ENCODE results near the gene TMEM219. TPM values are rescaled to one million over a fixed set of nuclear protein-coding genes. Genes with fewer than 3 reads are reported as not detected.

The TMEM219 gene
- total RNA-seq, 1 experiment from 2014 or later, result 69.6 TPM

DNA sequence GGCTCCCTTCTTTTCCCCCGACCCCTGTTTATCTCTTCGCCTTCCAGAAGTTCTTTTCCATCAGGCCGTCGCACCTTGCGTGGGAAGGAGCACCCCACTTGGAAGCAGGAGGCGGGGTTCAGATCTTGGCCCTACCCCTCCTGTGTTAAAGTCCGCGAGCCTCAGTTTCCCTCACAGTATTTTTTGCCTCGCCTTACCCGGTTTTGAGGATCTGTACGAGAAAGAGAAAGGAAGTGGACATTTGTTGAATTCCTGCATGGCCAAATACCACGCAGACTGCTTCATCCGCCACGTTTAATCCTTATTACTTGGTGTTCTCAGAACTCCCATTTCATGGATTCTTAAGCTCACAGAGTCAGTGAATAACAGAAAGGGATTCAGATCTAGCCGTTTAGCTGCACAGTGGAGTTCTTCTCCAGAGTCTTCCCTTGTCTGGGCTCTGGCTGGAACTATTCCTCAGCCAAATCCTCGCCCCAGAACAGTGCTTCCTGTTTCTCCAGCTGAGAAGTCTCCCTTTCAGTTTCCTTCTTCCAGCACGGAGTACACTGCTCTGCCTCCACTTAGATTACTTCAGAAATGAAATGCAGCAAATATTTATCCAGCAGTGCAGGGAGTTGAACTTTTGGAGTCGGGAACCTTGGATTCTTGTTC lies 590 bp downstream of the TMEM219 start (continued):
- TF ChIP-seq ZNF396 (CRISPR knock-in tag; IDR thresholded peaks at IDR 0.05; ENCODE audit: borderline replicate concordance), result no peak
- no peak for TF ChIP-seq OVOL2 (CRISPR knock-in tag; IDR thresholded peaks at IDR 0.05; ENCODE audit: borderline replicate concordance)

DNA sequence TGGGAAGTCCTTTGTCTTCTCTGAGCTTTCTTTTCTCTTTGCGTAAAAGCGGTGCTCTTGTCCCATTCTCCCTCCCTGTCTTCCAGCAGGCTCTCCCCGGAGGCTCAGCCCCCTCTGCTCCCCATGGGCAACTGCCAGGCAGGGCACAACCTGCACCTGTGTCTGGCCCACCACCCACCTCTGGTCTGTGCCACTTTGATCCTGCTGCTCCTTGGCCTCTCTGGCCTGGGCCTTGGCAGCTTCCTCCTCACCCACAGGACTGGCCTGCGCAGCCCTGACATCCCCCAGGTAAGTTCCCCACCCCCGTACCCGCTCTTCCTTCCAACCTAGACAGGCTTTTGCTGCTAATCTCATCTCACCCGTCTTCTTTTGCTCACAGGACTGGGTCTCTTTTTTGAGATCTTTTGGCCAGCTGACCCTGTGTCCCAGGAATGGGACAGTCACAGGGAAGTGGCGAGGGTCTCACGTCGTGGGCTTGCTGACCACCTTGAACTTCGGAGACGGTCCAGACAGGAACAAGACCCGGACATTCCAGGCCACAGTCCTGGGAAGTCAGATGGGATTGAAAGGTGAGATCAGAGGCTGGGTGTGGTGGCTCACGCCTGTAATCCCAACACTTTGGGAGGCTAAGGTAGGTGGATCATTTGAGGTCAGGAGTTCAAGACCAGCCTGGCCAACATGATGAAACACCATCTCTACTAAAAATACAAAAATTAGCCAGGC lies 1.3 kb downstream of the TMEM219 start:
- Mint-ChIP-seq H3K9me3 (no peaks in the 10 kb centered on the region), H3K4me1 (peaks cover 13% of the 10 kb centered on the region), H3K27me3 (ENCODE audit: low read depth) (peaks cover 6% of the 10 kb centered on the region), H3K27ac (no peak overlapping the region; the same call in 1 of the 2 replicates), H3K4me3 (peak overlapping the region; percentile 86), H3K36me3 (peaks cover 6% of the 10 kb centered on the region)
- ATAC-seq (no peak), DNase-seq (ENCODE audit: low spot score) (no peak)
- TF ChIP-seq CREB1 (CRISPR knock-in tag; IDR thresholded peaks at IDR 0.05) (no peak), SP1 (CRISPR knock-in tag; conservative IDR thresholded peaks at IDR 0.05) (no peak), NR3C1 (CRISPR knock-in tag; conservative IDR thresholded peaks at IDR 0.05; ENCODE audit: low read depth) (no peak), NFYB (CRISPR knock-in tag; conservative IDR thresholded peaks at IDR 0.05; ENCODE audit: low read depth) (no peak), GTF2I (CRISPR knock-in tag; conservative IDR thresholded peaks at IDR 0.05) (no peak)
- TF ChIP-seq, protein P1, sequence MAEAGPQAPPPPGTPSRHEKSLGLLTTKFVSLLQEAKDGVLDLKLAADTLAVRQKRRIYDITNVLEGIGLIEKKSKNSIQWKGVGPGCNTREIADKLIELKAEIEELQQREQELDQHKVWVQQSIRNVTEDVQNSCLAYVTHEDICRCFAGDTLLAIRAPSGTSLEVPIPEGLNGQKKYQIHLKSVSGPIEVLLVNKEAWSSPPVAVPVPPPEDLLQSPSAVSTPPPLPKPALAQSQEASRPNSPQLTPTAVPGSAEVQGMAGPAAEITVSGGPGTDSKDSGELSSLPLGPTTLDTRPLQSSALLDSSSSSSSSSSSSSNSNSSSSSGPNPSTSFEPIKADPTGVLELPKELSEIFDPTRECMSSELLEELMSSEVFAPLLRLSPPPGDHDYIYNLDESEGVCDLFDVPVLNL (CRISPR knock-in tag; IDR thresholded peaks at IDR 0.05; ENCODE audit: borderline replicate concordance, low read depth), result no peak
- TF ChIP-seq, protein P2, sequence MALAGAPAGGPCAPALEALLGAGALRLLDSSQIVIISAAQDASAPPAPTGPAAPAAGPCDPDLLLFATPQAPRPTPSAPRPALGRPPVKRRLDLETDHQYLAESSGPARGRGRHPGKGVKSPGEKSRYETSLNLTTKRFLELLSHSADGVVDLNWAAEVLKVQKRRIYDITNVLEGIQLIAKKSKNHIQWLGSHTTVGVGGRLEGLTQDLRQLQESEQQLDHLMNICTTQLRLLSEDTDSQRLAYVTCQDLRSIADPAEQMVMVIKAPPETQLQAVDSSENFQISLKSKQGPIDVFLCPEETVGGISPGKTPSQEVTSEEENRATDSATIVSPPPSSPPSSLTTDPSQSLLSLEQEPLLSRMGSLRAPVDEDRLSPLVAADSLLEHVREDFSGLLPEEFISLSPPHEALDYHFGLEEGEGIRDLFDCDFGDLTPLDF (CRISPR knock-in tag; IDR thresholded peaks at IDR 0.05), result no peak
- TF ChIP-seq, protein P3, sequence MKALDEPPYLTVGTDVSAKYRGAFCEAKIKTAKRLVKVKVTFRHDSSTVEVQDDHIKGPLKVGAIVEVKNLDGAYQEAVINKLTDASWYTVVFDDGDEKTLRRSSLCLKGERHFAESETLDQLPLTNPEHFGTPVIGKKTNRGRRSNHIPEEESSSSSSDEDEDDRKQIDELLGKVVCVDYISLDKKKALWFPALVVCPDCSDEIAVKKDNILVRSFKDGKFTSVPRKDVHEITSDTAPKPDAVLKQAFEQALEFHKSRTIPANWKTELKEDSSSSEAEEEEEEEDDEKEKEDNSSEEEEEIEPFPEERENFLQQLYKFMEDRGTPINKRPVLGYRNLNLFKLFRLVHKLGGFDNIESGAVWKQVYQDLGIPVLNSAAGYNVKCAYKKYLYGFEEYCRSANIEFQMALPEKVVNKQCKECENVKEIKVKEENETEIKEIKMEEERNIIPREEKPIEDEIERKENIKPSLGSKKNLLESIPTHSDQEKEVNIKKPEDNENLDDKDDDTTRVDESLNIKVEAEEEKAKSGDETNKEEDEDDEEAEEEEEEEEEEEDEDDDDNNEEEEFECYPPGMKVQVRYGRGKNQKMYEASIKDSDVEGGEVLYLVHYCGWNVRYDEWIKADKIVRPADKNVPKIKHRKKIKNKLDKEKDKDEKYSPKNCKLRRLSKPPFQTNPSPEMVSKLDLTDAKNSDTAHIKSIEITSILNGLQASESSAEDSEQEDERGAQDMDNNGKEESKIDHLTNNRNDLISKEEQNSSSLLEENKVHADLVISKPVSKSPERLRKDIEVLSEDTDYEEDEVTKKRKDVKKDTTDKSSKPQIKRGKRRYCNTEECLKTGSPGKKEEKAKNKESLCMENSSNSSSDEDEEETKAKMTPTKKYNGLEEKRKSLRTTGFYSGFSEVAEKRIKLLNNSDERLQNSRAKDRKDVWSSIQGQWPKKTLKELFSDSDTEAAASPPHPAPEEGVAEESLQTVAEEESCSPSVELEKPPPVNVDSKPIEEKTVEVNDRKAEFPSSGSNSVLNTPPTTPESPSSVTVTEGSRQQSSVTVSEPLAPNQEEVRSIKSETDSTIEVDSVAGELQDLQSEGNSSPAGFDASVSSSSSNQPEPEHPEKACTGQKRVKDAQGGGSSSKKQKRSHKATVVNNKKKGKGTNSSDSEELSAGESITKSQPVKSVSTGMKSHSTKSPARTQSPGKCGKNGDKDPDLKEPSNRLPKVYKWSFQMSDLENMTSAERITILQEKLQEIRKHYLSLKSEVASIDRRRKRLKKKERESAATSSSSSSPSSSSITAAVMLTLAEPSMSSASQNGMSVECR (CRISPR knock-in tag; IDR thresholded peaks at IDR 0.05; ENCODE audit: borderline replicate concordance), result no peak
- TF ChIP-seq, protein P4, sequence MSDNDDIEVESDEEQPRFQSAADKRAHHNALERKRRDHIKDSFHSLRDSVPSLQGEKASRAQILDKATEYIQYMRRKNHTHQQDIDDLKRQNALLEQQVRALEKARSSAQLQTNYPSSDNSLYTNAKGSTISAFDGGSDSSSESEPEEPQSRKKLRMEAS (CRISPR knock-in tag; IDR thresholded peaks at IDR 0.05), result no peak
- TF ChIP-seq, protein P5, sequence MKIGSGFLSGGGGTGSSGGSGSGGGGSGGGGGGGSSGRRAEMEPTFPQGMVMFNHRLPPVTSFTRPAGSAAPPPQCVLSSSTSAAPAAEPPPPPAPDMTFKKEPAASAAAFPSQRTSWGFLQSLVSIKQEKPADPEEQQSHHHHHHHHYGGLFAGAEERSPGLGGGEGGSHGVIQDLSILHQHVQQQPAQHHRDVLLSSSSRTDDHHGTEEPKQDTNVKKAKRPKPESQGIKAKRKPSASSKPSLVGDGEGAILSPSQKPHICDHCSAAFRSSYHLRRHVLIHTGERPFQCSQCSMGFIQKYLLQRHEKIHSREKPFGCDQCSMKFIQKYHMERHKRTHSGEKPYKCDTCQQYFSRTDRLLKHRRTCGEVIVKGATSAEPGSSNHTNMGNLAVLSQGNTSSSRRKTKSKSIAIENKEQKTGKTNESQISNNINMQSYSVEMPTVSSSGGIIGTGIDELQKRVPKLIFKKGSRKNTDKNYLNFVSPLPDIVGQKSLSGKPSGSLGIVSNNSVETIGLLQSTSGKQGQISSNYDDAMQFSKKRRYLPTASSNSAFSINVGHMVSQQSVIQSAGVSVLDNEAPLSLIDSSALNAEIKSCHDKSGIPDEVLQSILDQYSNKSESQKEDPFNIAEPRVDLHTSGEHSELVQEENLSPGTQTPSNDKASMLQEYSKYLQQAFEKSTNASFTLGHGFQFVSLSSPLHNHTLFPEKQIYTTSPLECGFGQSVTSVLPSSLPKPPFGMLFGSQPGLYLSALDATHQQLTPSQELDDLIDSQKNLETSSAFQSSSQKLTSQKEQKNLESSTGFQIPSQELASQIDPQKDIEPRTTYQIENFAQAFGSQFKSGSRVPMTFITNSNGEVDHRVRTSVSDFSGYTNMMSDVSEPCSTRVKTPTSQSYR (CRISPR knock-in tag; IDR thresholded peaks at IDR 0.05), result no peak
- TF ChIP-seq, protein P6, sequence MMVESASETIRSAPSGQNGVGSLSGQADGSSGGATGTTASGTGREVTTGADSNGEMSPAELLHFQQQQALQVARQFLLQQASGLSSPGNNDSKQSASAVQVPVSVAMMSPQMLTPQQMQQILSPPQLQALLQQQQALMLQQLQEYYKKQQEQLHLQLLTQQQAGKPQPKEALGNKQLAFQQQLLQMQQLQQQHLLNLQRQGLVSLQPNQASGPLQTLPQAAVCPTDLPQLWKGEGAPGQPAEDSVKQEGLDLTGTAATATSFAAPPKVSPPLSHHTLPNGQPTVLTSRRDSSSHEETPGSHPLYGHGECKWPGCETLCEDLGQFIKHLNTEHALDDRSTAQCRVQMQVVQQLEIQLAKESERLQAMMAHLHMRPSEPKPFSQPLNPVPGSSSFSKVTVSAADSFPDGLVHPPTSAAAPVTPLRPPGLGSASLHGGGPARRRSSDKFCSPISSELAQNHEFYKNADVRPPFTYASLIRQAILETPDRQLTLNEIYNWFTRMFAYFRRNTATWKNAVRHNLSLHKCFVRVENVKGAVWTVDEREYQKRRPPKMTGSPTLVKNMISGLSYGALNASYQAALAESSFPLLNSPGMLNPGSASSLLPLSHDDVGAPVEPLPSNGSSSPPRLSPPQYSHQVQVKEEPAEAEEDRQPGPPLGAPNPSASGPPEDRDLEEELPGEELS (CRISPR knock-in tag; IDR thresholded peaks at IDR 0.05), result no peak
- TF ChIP-seq, protein P7, sequence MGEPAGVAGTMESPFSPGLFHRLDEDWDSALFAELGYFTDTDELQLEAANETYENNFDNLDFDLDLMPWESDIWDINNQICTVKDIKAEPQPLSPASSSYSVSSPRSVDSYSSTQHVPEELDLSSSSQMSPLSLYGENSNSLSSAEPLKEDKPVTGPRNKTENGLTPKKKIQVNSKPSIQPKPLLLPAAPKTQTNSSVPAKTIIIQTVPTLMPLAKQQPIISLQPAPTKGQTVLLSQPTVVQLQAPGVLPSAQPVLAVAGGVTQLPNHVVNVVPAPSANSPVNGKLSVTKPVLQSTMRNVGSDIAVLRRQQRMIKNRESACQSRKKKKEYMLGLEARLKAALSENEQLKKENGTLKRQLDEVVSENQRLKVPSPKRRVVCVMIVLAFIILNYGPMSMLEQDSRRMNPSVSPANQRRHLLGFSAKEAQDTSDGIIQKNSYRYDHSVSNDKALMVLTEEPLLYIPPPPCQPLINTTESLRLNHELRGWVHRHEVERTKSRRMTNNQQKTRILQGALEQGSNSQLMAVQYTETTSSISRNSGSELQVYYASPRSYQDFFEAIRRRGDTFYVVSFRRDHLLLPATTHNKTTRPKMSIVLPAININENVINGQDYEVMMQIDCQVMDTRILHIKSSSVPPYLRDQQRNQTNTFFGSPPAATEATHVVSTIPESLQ (CRISPR knock-in tag; IDR thresholded peaks at IDR 0.05), result no peak
- CTCF ChIA-PET, result interaction anchor here (0.7 to 2.7 kb wide), 4 partner anchors 9 to 128 kb away, joined by 3 to 25 read pairs (median 12); partner anchors contain the start of genes TAOK2 and TBX6
- POLR2A ChIA-PET, result interaction anchor here (2.5 kb wide), 1 partner anchor 10 kb away, joined by 17 read pairs; no protein-coding TSS in a partner anchor
